ENCODE measurements around the gene ABL1.

The ABL1 gene

DNA sequence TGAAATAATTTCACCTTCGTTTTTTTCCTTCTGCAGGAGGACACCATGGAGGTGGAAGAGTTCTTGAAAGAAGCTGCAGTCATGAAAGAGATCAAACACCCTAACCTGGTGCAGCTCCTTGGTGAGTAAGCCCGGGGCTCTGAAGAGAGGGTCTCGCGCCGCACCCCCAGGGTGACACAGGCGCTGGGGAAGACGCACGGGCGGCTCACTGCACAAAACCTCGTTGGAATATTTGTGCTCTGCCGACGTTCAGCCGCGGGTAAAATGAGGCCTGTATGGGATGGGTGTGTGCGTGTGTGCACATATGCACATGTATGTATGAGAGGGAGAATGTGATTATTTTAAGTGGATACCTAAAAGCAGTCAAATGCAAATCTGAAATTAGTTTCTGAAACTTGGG lies 37.0 kb downstream of the ABL1 start:
- DNase-seq (ENCODE audit: low spot score), result no peak

GRCh38 chr9:130872508-130872907 lies 37.5 kb downstream of the ABL1 start:
- no peak for DNase-seq (ENCODE audit: low spot score)

DNA sequence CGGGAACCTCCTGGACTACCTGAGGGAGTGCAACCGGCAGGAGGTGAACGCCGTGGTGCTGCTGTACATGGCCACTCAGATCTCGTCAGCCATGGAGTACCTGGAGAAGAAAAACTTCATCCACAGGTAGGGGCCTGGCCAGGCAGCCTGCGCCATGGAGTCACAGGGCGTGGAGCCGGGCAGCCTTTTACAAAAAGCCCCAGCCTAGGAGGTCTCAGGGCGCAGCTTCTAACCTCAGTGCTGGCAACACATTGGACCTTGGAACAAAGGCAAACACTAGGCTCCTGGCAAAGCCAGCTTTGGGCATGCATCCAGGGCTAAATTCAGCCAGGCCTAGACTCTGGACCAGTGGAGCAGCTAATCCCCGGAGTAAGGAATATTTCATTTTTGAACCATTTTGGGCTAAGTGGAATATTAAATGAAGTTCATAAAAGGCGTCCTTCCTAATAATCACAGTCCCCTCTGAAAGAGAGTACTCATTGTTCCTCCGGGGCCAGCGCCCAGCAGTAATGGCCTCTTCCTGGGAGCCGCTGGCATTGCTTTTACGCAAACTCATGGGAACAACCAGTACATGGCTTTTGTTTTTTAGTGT lies 38.0 kb downstream of the ABL1 start:
- DNase-seq (ENCODE audit: low spot score), result no peak

- no peak for DNase-seq (ENCODE audit: low spot score)
Measured at GRCh38 chr9:130873966-130874365, 38.9 kb downstream of the ABL1 start.

DNA sequence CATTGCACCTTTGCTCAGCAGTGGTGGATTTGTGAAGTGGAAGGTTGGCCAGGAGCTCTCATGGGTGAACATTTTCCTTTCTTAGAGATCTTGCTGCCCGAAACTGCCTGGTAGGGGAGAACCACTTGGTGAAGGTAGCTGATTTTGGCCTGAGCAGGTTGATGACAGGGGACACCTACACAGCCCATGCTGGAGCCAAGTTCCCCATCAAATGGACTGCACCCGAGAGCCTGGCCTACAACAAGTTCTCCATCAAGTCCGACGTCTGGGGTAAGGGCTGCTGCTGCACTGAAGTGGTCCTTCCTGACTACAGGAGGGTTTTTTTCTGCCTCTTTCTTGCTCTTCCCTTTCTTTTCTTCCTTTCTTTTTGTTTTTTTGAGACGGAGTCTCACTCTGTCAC lies 39.7 kb downstream of the ABL1 start:
- DNase-seq (ENCODE audit: low spot score), result no peak

DNA sequence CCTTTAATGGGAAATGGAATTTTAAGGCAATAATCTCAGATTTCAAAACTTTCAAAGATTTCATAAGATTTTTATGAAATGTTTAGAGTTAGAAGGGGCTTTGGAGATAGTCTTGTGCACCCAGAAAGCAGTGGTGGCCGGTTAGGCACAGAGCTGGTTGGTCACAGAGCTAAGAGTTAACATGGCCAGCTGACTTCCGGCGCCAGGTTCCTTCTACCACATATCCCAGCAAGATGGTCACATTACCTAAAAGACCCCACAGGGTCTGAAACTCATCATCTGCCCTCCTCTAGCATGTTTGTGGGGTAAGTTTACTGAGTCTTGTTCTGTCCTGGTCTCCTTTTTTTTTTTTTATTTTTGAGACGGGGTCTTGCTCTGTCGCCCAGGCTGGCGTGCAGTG lies 42.2 kb downstream of the ABL1 start:
- no peak for DNase-seq (ENCODE audit: low spot score)

DNA sequence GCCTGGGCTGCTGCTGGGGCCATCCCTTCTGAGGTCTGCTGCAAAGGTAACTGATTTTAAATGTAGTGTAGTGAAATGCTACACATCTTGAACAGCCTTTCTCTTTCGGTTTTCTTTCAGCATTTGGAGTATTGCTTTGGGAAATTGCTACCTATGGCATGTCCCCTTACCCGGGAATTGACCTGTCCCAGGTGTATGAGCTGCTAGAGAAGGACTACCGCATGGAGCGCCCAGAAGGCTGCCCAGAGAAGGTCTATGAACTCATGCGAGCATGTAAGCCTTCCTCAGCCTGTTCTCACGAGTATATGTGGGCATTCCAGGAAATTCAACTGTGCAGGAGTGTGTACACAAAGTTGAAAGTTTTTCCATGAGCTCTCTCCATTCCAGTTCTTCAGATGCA lies 43.2 kb downstream of the ABL1 start:
- DNase-seq (ENCODE audit: low spot score), result no peak

- no peak for DNase-seq (ENCODE audit: low spot score)
Measured at GRCh38 chr9:130879863-130880411, 44.9 kb downstream of the ABL1 start.

DNA sequence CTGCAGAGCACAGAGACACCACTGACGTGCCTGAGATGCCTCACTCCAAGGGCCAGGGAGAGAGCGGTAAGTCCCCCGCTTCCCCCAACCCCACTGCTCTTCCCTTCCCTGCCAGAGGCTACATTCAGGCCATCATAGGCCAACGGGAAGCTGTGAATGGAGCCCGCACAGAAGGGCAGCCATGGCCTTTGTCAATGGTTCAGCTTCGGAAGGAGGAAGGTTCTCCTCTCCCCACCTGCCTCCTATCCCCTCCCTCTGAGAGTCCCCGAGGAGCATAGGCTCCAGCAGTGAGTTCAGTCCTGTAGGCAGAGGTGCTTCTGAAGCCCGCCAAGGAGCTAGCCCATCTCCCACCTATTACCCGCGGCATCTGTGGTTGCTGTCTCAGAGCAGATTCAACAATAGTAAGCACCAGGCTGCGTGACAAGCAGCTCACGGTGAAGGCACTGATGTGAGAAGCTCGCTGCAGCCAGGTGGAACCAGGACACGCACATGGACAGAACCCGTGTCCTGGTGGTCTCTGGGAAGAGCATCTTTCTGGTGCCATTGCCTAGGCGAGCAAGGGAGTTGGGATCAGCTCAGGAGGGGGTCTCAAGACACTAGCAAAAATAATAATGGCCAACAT lies 45.7 kb downstream of the ABL1 start:
- DNase-seq (ENCODE audit: low spot score), result no peak

GRCh38 chr9:130881516-130881915 lies 46.5 kb downstream of the ABL1 start:
- DNase-seq (ENCODE audit: low spot score), result no peak

DNA sequence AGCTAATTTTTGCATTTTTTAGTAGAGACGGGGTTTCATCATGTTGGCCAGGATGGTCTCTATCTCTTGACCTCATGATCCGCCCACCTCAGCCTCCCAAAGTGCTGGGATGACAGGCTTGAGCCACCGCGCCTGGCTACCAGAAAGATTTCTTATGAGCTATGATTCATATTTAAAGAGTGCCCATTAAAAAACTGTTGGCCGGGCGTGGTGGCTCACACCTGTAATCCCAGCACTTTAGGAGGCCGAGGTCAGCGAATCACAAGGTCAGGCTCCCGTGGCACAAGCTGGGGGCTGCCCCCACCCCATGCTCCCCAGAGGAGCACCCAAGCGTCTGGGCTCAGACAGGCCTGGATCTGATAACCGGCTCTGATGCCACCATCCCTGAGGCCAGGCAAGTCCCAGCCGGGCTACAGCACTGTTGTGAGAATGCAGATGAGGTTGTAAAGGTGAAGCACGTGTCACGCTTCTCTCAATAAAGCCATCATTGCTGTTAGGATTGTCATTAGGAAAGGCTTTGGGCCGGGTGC lies 47.7 kb downstream of the ABL1 start:
- DNase-seq (ENCODE audit: low spot score), result no peak

DNA sequence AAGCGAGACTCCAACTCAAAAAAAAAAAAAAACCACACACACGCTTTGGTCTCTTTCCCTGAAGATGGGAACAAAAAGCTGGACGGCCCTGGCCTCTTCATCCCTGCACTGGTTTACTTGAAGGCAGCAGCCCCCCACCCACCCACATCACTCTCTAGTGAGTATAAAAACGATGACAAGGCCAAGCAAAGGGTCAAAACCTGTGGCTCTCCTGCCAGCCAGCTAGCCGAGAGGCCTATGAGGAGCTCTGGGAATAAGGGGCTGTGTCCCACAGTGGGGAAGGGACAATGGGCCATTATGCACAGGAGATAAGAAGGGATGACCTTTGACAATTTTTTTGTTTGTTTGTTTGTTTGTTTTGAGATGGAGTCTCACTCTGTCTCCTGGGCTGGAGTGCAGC lies 48.4 kb downstream of the ABL1 start:
- DNase-seq (ENCODE audit: low spot score), result no peak

GRCh38 chr9:130884111-130884531 lies 49.1 kb downstream of the ABL1 start:
- DNase-seq (ENCODE audit: low spot score), result no peak

GRCh38 chr9:130884542-130885483 lies 49.8 kb downstream of the ABL1 start:
- DNase-seq (ENCODE audit: low spot score), result no peak

DNA sequence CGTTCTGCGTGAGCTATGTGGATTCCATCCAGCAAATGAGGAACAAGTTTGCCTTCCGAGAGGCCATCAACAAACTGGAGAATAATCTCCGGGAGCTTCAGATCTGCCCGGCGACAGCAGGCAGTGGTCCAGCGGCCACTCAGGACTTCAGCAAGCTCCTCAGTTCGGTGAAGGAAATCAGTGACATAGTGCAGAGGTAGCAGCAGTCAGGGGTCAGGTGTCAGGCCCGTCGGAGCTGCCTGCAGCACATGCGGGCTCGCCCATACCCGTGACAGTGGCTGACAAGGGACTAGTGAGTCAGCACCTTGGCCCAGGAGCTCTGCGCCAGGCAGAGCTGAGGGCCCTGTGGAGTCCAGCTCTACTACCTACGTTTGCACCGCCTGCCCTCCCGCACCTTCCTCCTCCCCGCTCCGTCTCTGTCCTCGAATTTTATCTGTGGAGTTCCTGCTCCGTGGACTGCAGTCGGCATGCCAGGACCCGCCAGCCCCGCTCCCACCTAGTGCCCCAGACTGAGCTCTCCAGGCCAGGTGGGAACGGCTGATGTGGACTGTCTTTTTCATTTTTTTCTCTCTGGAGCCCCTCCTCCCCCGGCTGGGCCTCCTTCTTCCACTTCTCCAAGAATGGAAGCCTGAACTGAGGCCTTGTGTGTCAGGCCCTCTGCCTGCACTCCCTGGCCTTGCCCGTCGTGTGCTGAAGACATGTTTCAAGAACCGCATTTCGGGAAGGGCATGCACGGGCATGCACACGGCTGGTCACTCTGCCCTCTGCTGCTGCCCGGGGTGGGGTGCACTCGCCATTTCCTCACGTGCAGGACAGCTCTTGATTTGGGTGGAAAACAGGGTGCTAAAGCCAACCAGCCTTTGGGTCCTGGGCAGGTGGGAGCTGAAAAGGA lies 50.7 kb downstream of the ABL1 start:
- no peak for DNase-seq (ENCODE audit: low spot score)

GRCh38 chr9:130886981-130887380 lies 51.9 kb downstream of the ABL1 start:
- DNase-seq (ENCODE audit: low spot score), result no peak

DNA sequence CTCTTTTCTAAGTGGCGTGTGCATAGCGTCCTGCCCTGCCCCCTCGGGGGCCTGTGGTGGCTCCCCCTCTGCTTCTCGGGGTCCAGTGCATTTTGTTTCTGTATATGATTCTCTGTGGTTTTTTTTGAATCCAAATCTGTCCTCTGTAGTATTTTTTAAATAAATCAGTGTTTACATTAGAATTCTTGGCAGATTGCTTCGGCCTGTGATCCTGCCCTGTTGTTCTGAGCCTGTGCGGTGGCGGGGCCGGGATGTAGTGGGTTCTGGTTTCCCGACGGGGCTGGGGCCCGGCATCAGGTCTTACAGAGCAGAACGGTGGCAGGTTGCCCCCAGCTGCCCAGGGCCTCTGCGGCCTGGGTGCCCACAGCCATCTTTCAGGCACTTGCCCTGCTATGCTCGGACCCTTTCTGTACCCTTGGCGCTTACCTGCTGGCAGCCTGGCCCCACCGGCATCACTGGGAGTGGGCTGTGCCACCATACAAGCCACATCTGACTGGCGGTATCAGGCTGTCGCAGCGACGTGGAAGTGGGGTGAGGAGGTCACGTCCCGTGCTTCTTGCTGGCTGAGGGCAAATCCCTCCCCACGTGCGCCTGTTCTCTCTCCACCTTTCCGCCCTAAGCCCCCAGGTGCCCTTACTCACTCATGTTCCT lies 52.6 kb downstream of the ABL1 start:
- DNase-seq (ENCODE audit: low spot score), result no peak

DNA sequence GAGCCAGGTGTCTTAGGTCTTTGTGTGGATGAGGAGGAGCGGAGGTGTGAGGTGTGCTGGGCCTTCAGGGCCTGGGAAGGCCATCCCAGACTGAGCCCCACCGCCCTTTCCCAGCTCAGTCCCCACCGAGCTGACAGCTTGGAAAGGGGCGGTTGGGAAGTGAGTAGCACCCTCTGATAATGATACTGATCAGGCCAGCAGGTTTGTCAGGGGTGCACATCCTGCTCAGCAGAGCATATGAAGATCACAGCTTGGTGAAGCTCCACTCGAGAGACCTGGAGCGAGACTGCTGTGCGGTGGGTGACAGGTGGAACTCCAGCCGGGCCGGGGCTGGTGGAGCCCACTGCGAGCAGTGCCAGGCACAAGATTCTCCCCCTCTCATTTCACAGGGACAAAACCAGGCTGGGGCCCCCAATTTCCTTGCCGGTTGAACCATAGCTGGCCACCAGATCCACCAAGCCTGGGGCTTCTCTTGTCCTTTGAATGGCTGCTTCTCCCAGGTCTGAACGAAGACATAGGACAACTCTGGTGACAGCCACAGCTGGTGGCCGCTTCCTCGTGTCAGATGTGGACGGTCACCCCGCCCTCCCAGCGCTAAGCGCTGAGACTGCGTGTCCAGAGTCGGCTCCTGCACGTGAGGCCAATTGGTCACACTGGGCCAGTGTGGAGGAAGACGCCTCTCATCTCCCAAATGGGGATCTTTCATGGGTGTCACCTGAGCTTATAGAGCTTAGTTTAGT lies 53.3 kb downstream of the ABL1 start:
- DNase-seq (ENCODE audit: low spot score), result no peak

DNA sequence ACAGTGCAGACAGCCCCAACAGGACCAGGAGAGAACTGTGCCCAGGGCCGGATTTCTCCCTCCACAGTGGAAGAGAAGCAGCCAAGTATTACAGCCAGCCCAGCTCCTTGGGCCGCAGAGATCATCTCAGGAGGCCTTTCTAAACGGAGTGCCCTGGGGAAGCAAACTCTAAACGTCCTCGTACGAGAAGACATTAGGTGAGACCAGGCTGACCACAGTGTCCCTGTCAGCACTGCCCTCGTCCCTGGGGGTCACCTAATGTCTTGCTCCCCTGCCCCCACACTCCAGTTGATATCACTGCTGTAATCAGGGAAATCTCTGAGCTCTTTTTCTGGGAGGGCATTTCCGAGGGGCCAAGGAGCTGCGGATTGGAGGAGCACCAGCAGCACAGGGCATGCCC lies 55.1 kb downstream of the ABL1 start:
- DNase-seq (ENCODE audit: low spot score), result no peak

Measured in iPS-NIHi11 (cell line).